Colon (tissue), 2 donors: Measurements from ENCODE around the gene BANF2.

Experiments used
- FAIRE-seq: peaks from 2 replicates; lab custom pipeline; 2012; peaks lifted over from hg19 to GRCh38; lab: Jason Lieb, UNC
- donor health status: control.
- donor health status: control.

The BANF2 gene

GRCh38 chr20:17735959-17736621, 36.3 kb downstream of the BANF2 start:
- no peak for FAIRE-seq

- FAIRE-seq, result no peak
Measured at GRCh38 chr20:17738154-17738553, 38.4 kb downstream of the BANF2 start.

GRCh38 chr20:17741220-17741619, 41.5 kb downstream of the BANF2 start:
- FAIRE-seq, result no peak

- no peak for FAIRE-seq
Measured at GRCh38 chr20:17742731-17743130, 43.0 kb downstream of the BANF2 start.

GRCh38 chr20:17743677-17744076, 43.9 kb downstream of the BANF2 start:
- no peak for FAIRE-seq

- no peak for FAIRE-seq
Measured at GRCh38 chr20:17747431-17747846, 47.7 kb downstream of the BANF2 start.

- FAIRE-seq, result no peak
Measured at GRCh38 chr20:17748279-17748678, 48.5 kb downstream of the BANF2 start.

- FAIRE-seq, result no peak
Measured at GRCh38 chr20:17749626-17749977, 49.8 kb downstream of the BANF2 start.

- no peak for FAIRE-seq
Measured at GRCh38 chr20:17749978-17750721, 50.4 kb downstream of the BANF2 start.

GRCh38 chr20:17750722-17751045, 50.9 kb downstream of the BANF2 start:
- no peak for FAIRE-seq

GRCh38 chr20:17751640-17752039, 51.9 kb downstream of the BANF2 start:
- FAIRE-seq, result no peak

- no peak for FAIRE-seq
Measured at GRCh38 chr20:17752459-17752858, 52.7 kb downstream of the BANF2 start.

GRCh38 chr20:17753516-17753915, 53.8 kb downstream of the BANF2 start:
- FAIRE-seq, result no peak

- FAIRE-seq, result no peak
Measured at GRCh38 chr20:17756529-17756928, 56.8 kb downstream of the BANF2 start.

GRCh38 chr20:17757496-17757895, 57.7 kb downstream of the BANF2 start:
- FAIRE-seq, result no peak

- FAIRE-seq, result no peak
Measured at GRCh38 chr20:17758010-17758409, 58.2 kb downstream of the BANF2 start.

GRCh38 chr20:17758512-17758911, 58.7 kb downstream of the BANF2 start:
- no peak for FAIRE-seq

GRCh38 chr20:17759449-17759848, 59.7 kb downstream of the BANF2 start:
- no peak for FAIRE-seq

- no peak for FAIRE-seq
Measured at GRCh38 chr20:17761604-17762003, 61.8 kb downstream of the BANF2 start.

- FAIRE-seq, result no peak
Measured at GRCh38 chr20:17762243-17762872, 62.6 kb downstream of the BANF2 start.

- FAIRE-seq, result no peak
Measured at GRCh38 chr20:17762873-17763557, 63.2 kb downstream of the BANF2 start.

GRCh38 chr20:17765017-17765416, 65.3 kb downstream of the BANF2 start:
- FAIRE-seq, result no peak

GRCh38 chr20:17765584-17765983, 65.8 kb downstream of the BANF2 start:
- FAIRE-seq, result no peak
